ENCODE measurements around the gene ZNF438. TPM values are rescaled to one million over a fixed set of nuclear protein-coding genes. Genes with fewer than 3 reads are reported as not detected.
"Not testable (repeated sequence)": the region's sequence is repeated elsewhere in the genome, so short reads cannot be mapped to it uniquely, and the experiment has no call there.

The ZNF438 gene
- total RNA-seq, 1 experiment from 2014 or later: 8.4 TPM

GRCh38 chr10:30798646-30799185, 232.9 kb downstream of the ZNF438 start:
- H3K4me1 Mint-ChIP-seq (ENCODE audit: insufficient read depth, unreplicated experiment): no peaks in the 10 kb centered on the region
- no peak overlapping the region for H3K4me3 Mint-ChIP-seq (ENCODE audit: unreplicated experiment)
- peaks cover 6% of the 10 kb centered on the region for H3K36me3 Mint-ChIP-seq (ENCODE audit: insufficient read depth, unreplicated experiment)
- H3K27ac Mint-ChIP-seq (ENCODE audit: low read depth, unreplicated experiment): no peak overlapping the region
- TF ChIP-seq CTCF (IDR thresholded peaks at IDR 0.05; ENCODE audit: unreplicated experiment): no peak
- ChIA-PET CTCF (no interaction called here), POLR2A (no interaction called here)
- no TSS peak for BruUV-seq (replicated peaks)
- intact Hi-C loops (cut with micrococcal nuclease): no loop called here
- no peaks in the 10 kb centered on the region for H3K27me3 Mint-ChIP-seq (ENCODE audit: insufficient read depth, unreplicated experiment)
- DNase-seq (ENCODE audit: unreplicated experiment): no peak
- H3K9me3 Mint-ChIP-seq (ENCODE audit: unreplicated experiment): no peaks in the 10 kb centered on the region

GRCh38 chr10:30795024-30795423, 236.6 kb downstream of the ZNF438 start:
- H3K36me3 Mint-ChIP-seq (ENCODE audit: insufficient read depth, unreplicated experiment); DNase-seq (ENCODE audit: unreplicated experiment); BruUV-seq (replicated peaks); H3K4me1 Mint-ChIP-seq (ENCODE audit: insufficient read depth, unreplicated experiment); POLR2A ChIA-PET; H3K9me3 Mint-ChIP-seq (ENCODE audit: unreplicated experiment); H3K27ac Mint-ChIP-seq (ENCODE audit: low read depth, unreplicated experiment); H3K4me3 Mint-ChIP-seq (ENCODE audit: unreplicated experiment); H3K27me3 Mint-ChIP-seq (ENCODE audit: insufficient read depth, unreplicated experiment); intact Hi-C loops (cut with micrococcal nuclease): not testable (repeated sequence)
- CTCF ChIA-PET: interaction anchor here (0.6 kb wide), 1 partner anchor 225 kb away, joined by 4 read pairs; no protein-coding TSS in a partner anchor
